ENCODE data around the gene AP1S1.
"Not testable (repeated sequence)": the region's sequence is repeated elsewhere in the genome, so short reads cannot be mapped to it uniquely, and the experiment has no call there.

Gene AP1S1

GRCh38 chr7:101186194-101186593 is 31.9 kb downstream of the AP1S1 start:
- TF ChIP-seq CTCF (IDR thresholded peaks at IDR 0.05) (no peak), ZFX (IDR thresholded peaks at IDR 0.05; ENCODE audit: borderline replicate concordance) (no peak)
- H3K27ac ChIP-seq = no peak overlapping the region

DNA sequence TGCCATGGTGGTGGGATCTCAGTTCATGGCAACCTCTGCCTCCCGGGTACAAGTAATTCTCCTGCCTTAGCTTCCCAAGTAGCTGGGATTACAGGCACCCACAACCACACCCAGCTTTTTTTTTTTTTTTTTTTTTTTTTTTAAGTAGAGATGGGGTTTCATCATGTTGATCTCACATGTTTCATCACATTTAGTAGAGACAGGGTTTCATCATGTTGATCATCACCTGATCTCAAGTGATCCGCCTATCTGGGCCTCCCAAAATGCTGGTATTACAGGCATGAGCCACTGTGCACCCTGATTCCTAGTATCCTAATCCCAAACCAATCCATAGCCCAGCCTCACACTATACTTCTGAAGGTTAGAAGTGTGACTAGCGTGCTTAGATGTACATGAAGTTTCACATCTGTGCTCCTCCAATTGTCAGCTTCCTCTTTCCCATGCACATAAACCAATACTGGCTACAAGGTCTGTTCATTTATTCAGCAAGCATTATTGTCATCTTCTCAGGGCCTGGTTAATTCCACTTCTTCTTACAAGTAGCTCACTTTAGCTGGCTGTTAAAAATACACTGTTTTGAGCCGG is 32.7 kb downstream of the AP1S1 start:
- TF ChIP-seq ZFX (IDR thresholded peaks at IDR 0.05; ENCODE audit: borderline replicate concordance) = no peak
- TF ChIP-seq CTCF (IDR thresholded peaks at IDR 0.05) = no peak
- H3K27ac ChIP-seq = no peak overlapping the region

DNA sequence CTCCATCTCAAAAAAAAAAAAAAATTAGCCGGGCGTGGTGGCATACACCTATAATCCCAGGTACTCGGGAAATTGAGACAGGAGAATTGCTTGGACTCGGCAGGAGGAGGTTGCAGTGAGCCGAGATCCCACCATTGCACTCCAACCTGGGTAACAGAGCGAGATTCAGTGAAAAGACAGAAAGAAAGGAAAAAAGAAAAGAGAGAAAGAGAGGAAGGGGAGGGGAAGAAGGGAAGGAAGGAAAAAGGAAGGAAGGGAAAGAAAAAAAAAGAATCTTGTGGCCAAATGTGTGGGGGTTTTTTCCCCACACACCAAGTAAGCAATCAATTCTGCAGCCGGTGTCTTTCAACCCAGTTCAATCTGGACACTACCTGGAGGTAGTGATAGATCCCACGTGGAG is 34.8 kb downstream of the AP1S1 start:
- no peak overlapping the region for H3K27ac ChIP-seq
- TF ChIP-seq CTCF (IDR thresholded peaks at IDR 0.05) (no peak), ZFX (IDR thresholded peaks at IDR 0.05; ENCODE audit: borderline replicate concordance) (no peak)

DNA sequence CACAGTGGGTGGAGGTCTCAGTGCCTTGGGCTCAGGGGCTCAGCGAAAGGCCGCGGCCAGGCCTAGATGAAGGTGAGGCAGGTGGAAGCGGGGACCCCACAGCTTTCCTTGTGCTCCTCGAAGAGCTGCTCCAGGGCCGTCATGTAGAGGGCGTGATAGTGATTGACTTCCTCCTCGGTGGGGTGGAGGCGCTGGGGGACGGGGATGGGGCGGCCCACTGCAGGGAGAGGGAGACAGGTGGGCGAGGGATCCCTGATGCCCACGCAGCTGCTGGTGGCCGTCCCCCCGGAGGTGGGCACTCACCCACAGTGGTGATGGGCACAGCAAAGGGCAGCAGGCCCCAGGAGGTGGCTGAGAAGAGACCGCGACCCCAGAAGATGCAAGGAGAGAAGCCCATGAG is 41.6 kb downstream of the AP1S1 start:
- TF ChIP-seq ZFX (IDR thresholded peaks at IDR 0.05; ENCODE audit: borderline replicate concordance) (no peak), CTCF (IDR thresholded peaks at IDR 0.05) (no peak)
- no peak overlapping the region for H3K27ac ChIP-seq

GRCh38 chr7:101197991-101198390 is 43.7 kb downstream of the AP1S1 start:
- H3K27ac ChIP-seq = no peak overlapping the region
- no peak for TF ChIP-seq CTCF (IDR thresholded peaks at IDR 0.05)
- TF ChIP-seq ZFX (IDR thresholded peaks at IDR 0.05; ENCODE audit: borderline replicate concordance) = no peak

DNA sequence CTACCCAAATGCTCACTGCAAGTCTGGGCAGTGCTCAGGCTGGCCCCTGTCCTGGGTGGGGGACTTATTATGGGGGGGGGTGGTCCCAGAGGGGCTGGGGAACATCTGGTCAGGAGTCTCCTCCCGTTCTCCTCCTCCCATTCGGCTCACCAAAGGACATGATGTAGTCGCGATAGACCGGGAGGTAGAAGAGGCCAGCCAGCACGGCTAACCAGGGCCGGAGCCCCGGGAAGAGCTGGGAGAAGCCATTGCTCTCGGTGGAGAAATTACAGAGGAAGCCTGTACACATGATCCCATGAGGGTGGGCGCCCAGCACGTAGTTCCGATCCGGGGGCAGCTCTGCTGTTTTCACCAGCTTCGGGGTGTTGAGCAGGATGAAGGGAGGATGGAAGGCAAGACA is 44.2 kb downstream of the AP1S1 start:
- TF ChIP-seq CTCF (IDR thresholded peaks at IDR 0.05) (no peak), ZFX (IDR thresholded peaks at IDR 0.05; ENCODE audit: borderline replicate concordance) (no peak)
- H3K27ac ChIP-seq = no peak overlapping the region

GRCh38 chr7:101199522-101199921 is 45.2 kb downstream of the AP1S1 start:
- not testable (repeated sequence) for H3K27ac ChIP-seq

GRCh38 chr7:101200504-101200861 is 46.2 kb downstream of the AP1S1 start:
- H3K27ac ChIP-seq = no peak overlapping the region

More at GRCh38 chr7:101200504-101200861, 46.2 kb downstream of the AP1S1 start:
- no peak for TF ChIP-seq CTCF (IDR thresholded peaks at IDR 0.05)
- TF ChIP-seq ZFX (IDR thresholded peaks at IDR 0.05; ENCODE audit: borderline replicate concordance) = no peak

All from 22Rv1 (cell line).